Thyroid gland (tissue), 4 donors: Measurements from ENCODE around the gene CACNA2D3.

Source experiments
- CTCF ChIP-seq, 6 experiments: fragments of 200-600 bp in 3 of 6; fragments of 450-650 bp in 3 of 6; sonication (generic) in 3 of 6; IDR thresholded peaks; one replicate each; pipeline ENCODE4 v1.5.1; 2016 to 2019; ENCODE audit warnings: antibody characterized with exemption in 6 of 6, mild to moderate bottlenecking in 2 of 6, inconsistent platforms in 1 of 6, moderate library complexity in 1 of 6
- POLR2A ChIP-seq, 2 donors: fragments of 450-650 bp; IDR thresholded peaks; one replicate each; pipeline ENCODE4 v1.6.1; 2017; ENCODE audit warnings: antibody characterized with exemption in 2 of 2, mild to moderate bottlenecking in 2 of 2, moderate library complexity in 1 of 2

GRCh38 chr3:54850484-54851018 lies 728.2 kb downstream of the CACNA2D3 start:
- TF ChIP-seq CTCF (IDR thresholded peaks at IDR 0.05) (no peak), POLR2A (IDR thresholded peaks at IDR 0.05) (no peak)
